SU-DHL-6 (cell line): ENCODE data around the gene FAM118A.

Experiments used
- H2AFZ ChIP-seq: fragments of 200-600 bp; sonication (generic); 2 replicates; pipeline ENCODE4 v1.6.1; 2014; ENCODE audit warnings: low read depth, mild to moderate bottlenecking, moderate library complexity, mixed read lengths, antibody characterized with exemption, low read length; ENCODE audit not compliant: severe bottlenecking
- H3F3A ChIP-seq: fragments of 200-600 bp; shearing (Covaris generic); 2 replicates; pipeline ENCODE4 v1.6.0; 2016; ENCODE audit warnings: antibody characterized with exemption, mild to moderate bottlenecking; ENCODE audit not compliant: insufficient read depth
- H3K27ac ChIP-seq: fragments of 200-600 bp; sonication (generic); 2 replicates; pipeline ENCODE4 v1.5.1; 2016; ENCODE audit warnings: low read depth, mild to moderate bottlenecking, low read length, moderate library complexity, mixed read lengths
- H3K27me3 ChIP-seq: fragments of 200-600 bp; sonication (generic), shearing (Covaris generic); 2 replicates; pipeline ENCODE4 v1.6.0; 2014; ENCODE audit warnings: mild to moderate bottlenecking, low read length
- H3K36me3 ChIP-seq: fragments of 200-600 bp; sonication (generic); 2 replicates; pipeline ENCODE4 v1.6.1; 2014; ENCODE audit warnings: mild to moderate bottlenecking, low read length, mixed read lengths
- H3K4me2 ChIP-seq: fragments of 300-600, 200-600 bp; shearing (Covaris generic), sonication (generic); 2 replicates; pipeline ENCODE4 v1.6.0; 2014; ENCODE audit warnings: low read length, low read depth, mild to moderate bottlenecking; ENCODE audit not compliant: poor library complexity, severe bottlenecking
- H3K4me3 ChIP-seq: fragments of 200-600 bp; sonication (generic); 2 replicates; pipeline ENCODE4 v1.5.1; 2014; ENCODE audit warnings: antibody characterized with exemption, low read length, mild to moderate bottlenecking, mixed read lengths; ENCODE audit not compliant: insufficient read depth, poor library complexity, severe bottlenecking
- H3K79me2 ChIP-seq: fragments of 200-600 bp; sonication (generic); 2 replicates; pipeline ENCODE4 v1.6.1; 2014; ENCODE audit warnings: mild to moderate bottlenecking, low read length, moderate library complexity; ENCODE audit not compliant: insufficient read depth
- H3K9ac ChIP-seq: fragments of 200-600 bp; sonication (generic); 2 replicates; pipeline ENCODE4 v1.7.0; 2014; ENCODE audit warnings: mild to moderate bottlenecking, low read length
- H3K9me2 ChIP-seq: fragments of 200-600 bp; sonication (generic); replicated peaks from 2 replicates; pipeline ENCODE4 v1.6.1; 2014; ENCODE audit warnings: low read length; ENCODE audit not compliant: insufficient read depth
- H3K9me3 ChIP-seq: fragments of 200-600 bp; sonication (generic); 2 replicates; pipeline ENCODE4 v1.6.1; 2014; ENCODE audit warnings: low read length, mixed read lengths; ENCODE audit not compliant: insufficient read depth
- H4K20me1 ChIP-seq: fragments of 200-600 bp; sonication (generic); 2 replicates; pipeline ENCODE4 v1.6.1; 2014; ENCODE audit warnings: low read depth, mild to moderate bottlenecking, antibody characterized with exemption, low read length, moderate library complexity, mixed read lengths
- CTCF ChIP-seq: fragments of 200-600 bp; sonication (generic); IDR thresholded peaks from one replicate; pipeline ENCODE4 v1.5.1; 2017; ENCODE audit warnings: antibody characterized with exemption, mild to moderate bottlenecking, low read length, moderate library complexity; ENCODE audit not compliant: insufficient read depth, poor library complexity, severe bottlenecking
- EZH2phosphoT487 ChIP-seq: fragments of 200-600 bp; sonication (generic), shearing (Covaris generic); conservative IDR thresholded peaks from 2 replicates; pipeline ENCODE4 v1.6.1; 2018; ENCODE audit warnings: mild to moderate bottlenecking, antibody characterized with exemption, low read length, moderate library complexity, mixed read lengths

FAM118A gene

GRCh38 chr22:45353786-45354185 lies 44.1 kb downstream of the FAM118A start:
- H3K4me2 ChIP-seq, result no peak overlapping the region
- no peak for TF ChIP-seq CTCF
- TF ChIP-seq EZH2phosphoT487, result no peak
- no peak overlapping the region for H3K9ac ChIP-seq
- H3K36me3 ChIP-seq, result no peaks in the 10 kb centered on the region
- no peaks in the 10 kb centered on the region for H3K9me3 ChIP-seq
- no peaks in the 10 kb centered on the region for H3K27me3 ChIP-seq
- H3K9me2 ChIP-seq, result no peaks in the 10 kb centered on the region
- no peaks in the 10 kb centered on the region for H3K79me2 ChIP-seq
- H2AFZ ChIP-seq, result no peak overlapping the region
- no peaks in the 10 kb centered on the region for H3F3A ChIP-seq
- H4K20me1 ChIP-seq, result no peaks in the 10 kb centered on the region
- no peak overlapping the region for H3K4me3 ChIP-seq
- H3K27ac ChIP-seq, result no peak overlapping the region

GRCh38 chr22:45357490-45357889 lies 47.8 kb downstream of the FAM118A start:
- Histone ChIP-seq H3F3A (no peaks in the 10 kb centered on the region), H3K4me3 (no peak overlapping the region), H3K36me3 (no peaks in the 10 kb centered on the region), H4K20me1 (no peaks in the 10 kb centered on the region), H3K9ac (no peak overlapping the region), H3K9me3 (no peaks in the 10 kb centered on the region), H3K9me2 (no peaks in the 10 kb centered on the region), H3K79me2 (no peaks in the 10 kb centered on the region), H3K27me3 (no peaks in the 10 kb centered on the region), H2AFZ (no peak overlapping the region), H3K27ac (no peak overlapping the region), H3K4me2 (no peak overlapping the region)
- TF ChIP-seq CTCF, result no peak
- TF ChIP-seq EZH2phosphoT487, result no peak

- no peak overlapping the region for H3K9ac ChIP-seq
- H3K27ac ChIP-seq, result no peak overlapping the region
- TF ChIP-seq CTCF (no peak), EZH2phosphoT487 (no peak)
- H2AFZ ChIP-seq, result no peak overlapping the region
- H3K79me2 ChIP-seq, result no peaks in the 10 kb centered on the region
- H3K4me3 ChIP-seq, result no peak overlapping the region
- H3K9me2 ChIP-seq, result no peaks in the 10 kb centered on the region
- H3K9me3 ChIP-seq, result no peaks in the 10 kb centered on the region
- H3F3A ChIP-seq, result no peaks in the 10 kb centered on the region
- no peaks in the 10 kb centered on the region for H4K20me1 ChIP-seq
- H3K4me2 ChIP-seq, result no peak overlapping the region
- no peaks in the 10 kb centered on the region for H3K27me3 ChIP-seq
- no peaks in the 10 kb centered on the region for H3K36me3 ChIP-seq
Measured at GRCh38 chr22:45358127-45358526, 48.4 kb downstream of the FAM118A start.

GRCh38 chr22:45359627-45360026 lies 49.9 kb downstream of the FAM118A start:
- no peak for TF ChIP-seq EZH2phosphoT487
- TF ChIP-seq CTCF, result no peak
- Histone ChIP-seq H2AFZ (no peak overlapping the region), H3K9me3 (no peaks in the 10 kb centered on the region), H3K9me2 (no peaks in the 10 kb centered on the region), H3K27me3 (no peaks in the 10 kb centered on the region), H3K9ac (no peak overlapping the region), H3K4me3 (no peak overlapping the region), H3K79me2 (no peaks in the 10 kb centered on the region), H3F3A (no peaks in the 10 kb centered on the region), H3K4me2 (no peak overlapping the region), H3K36me3 (no peaks in the 10 kb centered on the region), H3K27ac (no peak overlapping the region), H4K20me1 (no peaks in the 10 kb centered on the region)
